Activated T-cell treated with anti-CD3 and anti-CD28 coated beads, Interleukin-2, amount 50 U/mL, for 24 hours (primary cell): ENCODE data around the gene ACVRL1.

Experiments
- DNase-seq: peaks from one replicate; pipeline ENCODE4 v3.0.0-alpha.2; 2020
- H3K27ac Mint-ChIP-seq: 2 replicates; pipeline ENCODE4 v1.8.0; 2020; ENCODE audit warnings: mild to moderate bottlenecking, mixed read lengths
- H3K27me3 Mint-ChIP-seq: 2 replicates; pipeline ENCODE4 v1.8.0; 2020; ENCODE audit warnings: mixed read lengths
- H3K36me3 Mint-ChIP-seq: 2 replicates; pipeline ENCODE4 v1.8.0; 2020; ENCODE audit warnings: low read depth, mixed read lengths
- H3K4me1 Mint-ChIP-seq: 2 replicates; pipeline ENCODE4 v1.8.0; 2020; ENCODE audit warnings: low read depth, mixed read lengths
- H3K4me3 Mint-ChIP-seq: 2 replicates; pipeline ENCODE4 v1.8.0; 2020; ENCODE audit warnings: mild to moderate bottlenecking, moderate library complexity, mixed read lengths
- H3K9me3 Mint-ChIP-seq: 2 replicates; pipeline ENCODE4 v1.8.0; 2020; ENCODE audit warnings: mixed read lengths

ACVRL1 gene

DNA sequence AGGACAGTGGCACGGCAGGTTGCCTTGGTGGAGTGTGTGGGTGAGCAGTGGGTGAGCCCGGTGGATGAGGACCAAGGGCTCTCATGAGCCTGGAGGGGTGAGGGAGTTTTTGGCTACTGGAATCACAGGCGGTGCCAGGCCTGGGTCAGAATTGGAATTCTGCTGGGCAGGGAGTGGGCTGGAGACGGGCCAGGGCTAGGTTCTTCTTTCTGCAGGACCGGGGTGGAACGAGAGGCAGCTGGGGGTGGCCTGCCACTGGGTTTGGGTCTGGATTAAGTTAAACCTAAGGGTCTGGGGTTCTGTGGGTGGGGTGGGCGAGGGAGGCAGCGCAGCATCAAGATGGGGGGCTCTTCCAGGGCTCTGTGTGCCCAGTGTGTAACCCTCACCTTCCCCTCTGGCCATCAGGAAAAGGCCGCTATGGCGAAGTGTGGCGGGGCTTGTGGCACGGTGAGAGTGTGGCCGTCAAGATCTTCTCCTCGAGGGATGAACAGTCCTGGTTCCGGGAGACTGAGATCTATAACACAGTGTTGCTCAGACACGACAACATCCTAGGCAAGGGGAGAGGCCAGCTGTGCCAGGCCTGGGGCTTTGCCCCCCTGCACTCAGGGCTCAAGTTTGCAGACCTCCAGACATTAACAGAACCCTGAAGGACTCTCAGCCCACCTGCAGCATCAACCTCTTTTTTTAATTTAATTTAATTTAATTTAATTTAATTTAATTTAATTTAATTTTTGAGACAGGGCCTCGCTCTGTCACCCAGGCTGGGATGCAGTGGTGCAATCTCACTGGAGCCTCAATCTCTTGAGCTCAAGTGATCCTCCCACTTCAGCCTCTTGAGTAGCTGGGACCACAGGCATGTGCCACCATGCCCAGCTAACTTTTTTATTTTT lies 7.0 kb downstream of the ACVRL1 start:
- Mint-ChIP-seq H3K4me1 (no peaks in the 10 kb centered on the region), H3K9me3 (no peaks in the 10 kb centered on the region), H3K4me3 (no peak overlapping the region), H3K27ac (no peak overlapping the region), H3K27me3 (peaks cover 5% of the 10 kb centered on the region), H3K36me3 (no peaks in the 10 kb centered on the region)
- DNase-seq = no peak

DNA sequence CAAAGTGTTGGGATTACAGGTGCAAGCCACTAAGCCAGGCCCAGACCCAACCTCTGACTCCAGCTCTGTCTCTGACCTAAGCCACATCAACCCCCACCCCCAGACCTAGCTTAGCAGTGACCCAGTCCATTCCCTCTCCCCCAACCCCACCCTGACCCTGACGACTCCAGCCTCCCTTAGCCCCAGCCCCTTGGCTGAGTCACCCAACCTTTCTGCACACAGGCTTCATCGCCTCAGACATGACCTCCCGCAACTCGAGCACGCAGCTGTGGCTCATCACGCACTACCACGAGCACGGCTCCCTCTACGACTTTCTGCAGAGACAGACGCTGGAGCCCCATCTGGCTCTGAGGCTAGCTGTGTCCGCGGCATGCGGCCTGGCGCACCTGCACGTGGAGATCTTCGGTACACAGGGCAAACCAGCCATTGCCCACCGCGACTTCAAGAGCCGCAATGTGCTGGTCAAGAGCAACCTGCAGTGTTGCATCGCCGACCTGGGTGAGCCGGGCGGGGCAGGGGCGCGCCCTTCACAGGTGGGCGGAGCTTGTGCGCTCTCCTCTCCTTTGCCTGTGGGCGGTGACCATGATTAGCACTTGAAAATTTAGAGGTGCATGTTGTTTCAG lies 7.8 kb downstream of the ACVRL1 start:
- no peaks in the 10 kb centered on the region for H3K36me3 Mint-ChIP-seq
- no peak for DNase-seq
- H3K27ac Mint-ChIP-seq = no peak overlapping the region
- no peaks in the 10 kb centered on the region for H3K9me3 Mint-ChIP-seq
- H3K4me3 Mint-ChIP-seq = no peak overlapping the region
- peaks cover 3% of the 10 kb centered on the region for H3K27me3 Mint-ChIP-seq
- no peaks in the 10 kb centered on the region for H3K4me1 Mint-ChIP-seq

DNA sequence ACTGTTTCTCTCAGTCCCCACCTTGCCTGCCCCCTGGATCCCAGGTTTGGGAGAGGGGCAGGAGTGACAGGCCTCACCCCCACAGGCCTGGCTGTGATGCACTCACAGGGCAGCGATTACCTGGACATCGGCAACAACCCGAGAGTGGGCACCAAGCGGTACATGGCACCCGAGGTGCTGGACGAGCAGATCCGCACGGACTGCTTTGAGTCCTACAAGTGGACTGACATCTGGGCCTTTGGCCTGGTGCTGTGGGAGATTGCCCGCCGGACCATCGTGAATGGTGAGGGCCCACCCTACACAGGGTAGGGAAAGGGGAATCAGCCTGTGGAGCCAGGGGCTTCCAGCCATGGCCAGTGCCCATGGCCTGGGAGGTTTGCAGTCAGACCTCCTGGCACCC lies 8.6 kb downstream of the ACVRL1 start:
- Mint-ChIP-seq H3K36me3 (no peaks in the 10 kb centered on the region), H3K9me3 (no peaks in the 10 kb centered on the region), H3K4me3 (no peak overlapping the region), H3K27ac (no peak overlapping the region), H3K27me3 (peaks cover 3% of the 10 kb centered on the region), H3K4me1 (no peaks in the 10 kb centered on the region)
- DNase-seq = no peak

DNA sequence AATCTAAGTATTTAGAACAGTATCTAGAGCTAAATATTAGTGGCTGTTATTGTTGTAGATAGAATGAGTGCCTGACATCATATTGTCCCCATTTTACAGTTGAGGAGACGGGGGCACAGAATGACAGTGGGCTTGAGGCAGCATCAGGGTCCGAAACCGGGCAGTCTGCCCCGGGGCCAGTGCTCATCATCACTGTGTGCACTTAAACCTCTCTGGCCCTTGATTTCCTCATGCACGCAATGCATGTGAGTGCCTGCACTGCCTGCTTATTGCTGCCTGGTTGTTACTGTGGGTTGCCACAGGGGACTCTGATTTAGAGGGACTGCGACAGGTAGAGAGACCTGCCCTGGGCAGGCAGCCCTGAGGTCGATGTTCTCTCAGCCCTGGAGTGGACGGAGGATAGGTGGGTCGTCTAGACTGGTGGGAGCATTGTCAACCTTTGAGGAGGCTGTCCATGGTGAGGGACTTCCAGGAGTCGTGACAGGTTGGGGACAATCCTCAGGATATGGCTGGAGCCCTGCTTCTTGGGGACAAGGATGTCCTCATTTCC lies 9.8 kb downstream of the ACVRL1 start:
- H3K9me3 Mint-ChIP-seq = no peaks in the 10 kb centered on the region
- peaks cover 3% of the 10 kb centered on the region for H3K27me3 Mint-ChIP-seq
- no peak overlapping the region for H3K4me3 Mint-ChIP-seq
- H3K36me3 Mint-ChIP-seq = no peaks in the 10 kb centered on the region
- no peaks in the 10 kb centered on the region for H3K4me1 Mint-ChIP-seq
- no peak for DNase-seq
- no peak overlapping the region for H3K27ac Mint-ChIP-seq

DNA sequence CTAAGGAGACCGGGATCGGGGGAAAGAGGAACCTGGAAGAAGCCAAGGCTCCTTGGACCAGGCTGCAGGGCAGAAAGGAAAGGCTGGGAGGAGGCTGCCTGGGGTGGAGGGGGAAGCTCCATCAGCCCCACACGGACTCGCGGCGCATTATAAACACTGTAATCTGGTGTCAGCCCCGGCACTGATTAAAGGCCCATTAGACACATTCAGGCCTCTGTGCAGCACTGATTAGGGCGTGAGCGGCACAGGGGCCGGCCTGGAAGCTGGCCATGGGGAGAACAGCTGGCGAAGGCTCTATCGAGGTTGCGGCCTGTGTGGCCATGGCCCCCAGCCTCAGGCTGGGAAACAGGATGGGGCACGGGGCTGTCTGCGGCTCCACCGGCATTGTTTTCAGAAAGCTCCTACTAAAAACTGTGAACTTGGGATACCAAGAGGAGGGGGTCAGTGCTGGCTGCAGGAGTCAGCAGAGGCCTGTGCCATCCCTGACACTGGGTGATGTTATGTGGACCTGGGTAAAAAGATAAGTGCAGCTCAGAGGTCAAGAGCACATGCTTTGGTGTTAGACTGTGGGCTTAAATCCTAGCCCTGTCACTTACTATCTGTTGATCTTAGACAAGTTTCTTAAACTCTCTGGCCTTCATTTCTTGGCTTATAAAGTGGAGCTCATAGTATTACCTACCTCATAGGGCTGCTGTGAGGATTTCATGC lies 10.6 kb downstream of the ACVRL1 start:
- H3K4me1 Mint-ChIP-seq = no peaks in the 10 kb centered on the region
- H3K9me3 Mint-ChIP-seq = no peaks in the 10 kb centered on the region
- DNase-seq = no peak
- H3K4me3 Mint-ChIP-seq = no peak overlapping the region
- peaks cover under 1% of the 10 kb centered on the region for H3K27me3 Mint-ChIP-seq
- H3K36me3 Mint-ChIP-seq = no peaks in the 10 kb centered on the region
- H3K27ac Mint-ChIP-seq = no peak overlapping the region

DNA sequence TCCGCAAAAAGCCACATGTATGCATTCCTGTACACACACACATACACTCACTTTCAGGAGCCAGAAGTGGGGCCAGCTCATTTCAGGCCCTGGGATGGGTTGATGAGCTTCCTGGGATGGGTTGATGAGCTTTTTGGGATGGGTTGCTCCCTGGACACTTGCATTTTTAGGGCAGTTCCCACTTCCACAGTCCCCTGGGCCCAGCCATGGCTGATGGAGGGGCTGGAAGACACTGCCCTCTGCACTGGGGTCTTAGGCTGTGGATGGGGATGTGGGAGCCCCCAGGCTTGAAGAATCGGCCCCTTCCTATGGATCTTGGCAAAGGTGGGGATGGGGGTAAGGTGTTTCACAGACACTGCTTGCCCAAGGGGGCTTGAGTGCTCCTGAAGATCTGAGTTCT lies 12.7 kb downstream of the ACVRL1 start:
- DNase-seq = no peak
- H3K36me3 Mint-ChIP-seq = no peaks in the 10 kb centered on the region
- no peak overlapping the region for H3K27ac Mint-ChIP-seq
- H3K4me1 Mint-ChIP-seq = peaks cover 8% of the 10 kb centered on the region
- H3K27me3 Mint-ChIP-seq = peaks cover 3% of the 10 kb centered on the region
- H3K9me3 Mint-ChIP-seq = no peaks in the 10 kb centered on the region
- H3K4me3 Mint-ChIP-seq = no peak overlapping the region

DNA sequence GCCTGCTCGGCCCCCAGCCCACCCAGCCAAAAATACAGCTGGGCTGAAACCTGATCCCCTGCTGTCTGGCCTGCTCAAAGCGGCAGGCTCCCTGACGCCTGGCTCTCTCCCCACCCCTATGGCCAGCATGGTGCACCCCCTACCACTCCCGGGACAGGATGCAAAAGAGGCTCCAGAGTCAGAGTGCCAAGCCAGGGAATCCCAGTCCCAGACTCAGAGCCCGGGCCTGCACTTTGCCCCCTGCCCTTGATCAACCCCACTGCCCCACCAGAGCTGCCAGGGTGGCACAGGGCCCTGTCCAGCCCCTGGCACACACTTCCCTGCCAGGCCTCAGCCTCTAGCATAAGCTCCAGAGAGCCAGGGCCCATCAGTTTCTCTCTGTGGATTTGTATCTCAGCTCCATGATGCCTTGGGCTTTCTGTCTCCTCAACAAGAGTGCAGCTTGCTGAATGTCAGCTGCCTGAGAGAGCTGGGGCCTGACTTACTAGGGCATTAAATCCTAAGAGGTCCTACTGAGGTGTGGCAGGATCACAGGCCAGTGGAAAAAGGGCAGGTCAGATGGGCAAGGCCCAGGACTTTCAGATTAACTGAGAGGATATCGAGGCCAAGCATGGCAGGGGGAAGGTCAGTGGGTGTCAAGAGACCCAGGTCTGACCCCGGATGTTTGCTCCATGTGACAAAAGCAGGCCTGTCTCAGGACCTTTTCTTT lies 13.9 kb downstream of the ACVRL1 start:
- no peaks in the 10 kb centered on the region for H3K9me3 Mint-ChIP-seq
- no peak for DNase-seq
- no peak overlapping the region for H3K4me3 Mint-ChIP-seq
- H3K27me3 Mint-ChIP-seq = peaks cover 3% of the 10 kb centered on the region
- H3K4me1 Mint-ChIP-seq = peaks cover 10% of the 10 kb centered on the region
- H3K27ac Mint-ChIP-seq = no peak overlapping the region
- no peaks in the 10 kb centered on the region for H3K36me3 Mint-ChIP-seq

DNA sequence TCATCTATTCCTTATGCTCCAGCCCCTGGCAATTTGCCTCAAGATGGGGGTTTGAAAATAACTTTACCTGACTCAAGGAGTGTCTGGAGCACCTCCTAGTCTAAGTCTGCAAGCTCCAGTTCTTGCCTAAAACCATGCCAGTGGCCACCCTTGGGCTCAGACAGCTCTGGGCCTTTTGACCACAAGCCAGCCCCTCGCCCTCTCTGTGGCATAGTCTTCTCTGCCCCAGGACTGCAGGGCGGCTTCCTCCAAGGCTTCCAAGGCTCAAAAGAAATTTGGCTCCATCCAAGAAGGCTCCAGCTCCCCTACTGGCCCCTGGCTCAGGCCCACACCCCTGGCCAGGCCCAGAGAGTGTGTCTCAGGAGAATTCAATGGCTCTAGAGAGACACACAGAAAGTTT lies 14.8 kb downstream of the ACVRL1 start:
- Mint-ChIP-seq H3K27ac (no peak overlapping the region), H3K27me3 (peaks cover 3% of the 10 kb centered on the region)

DNA sequence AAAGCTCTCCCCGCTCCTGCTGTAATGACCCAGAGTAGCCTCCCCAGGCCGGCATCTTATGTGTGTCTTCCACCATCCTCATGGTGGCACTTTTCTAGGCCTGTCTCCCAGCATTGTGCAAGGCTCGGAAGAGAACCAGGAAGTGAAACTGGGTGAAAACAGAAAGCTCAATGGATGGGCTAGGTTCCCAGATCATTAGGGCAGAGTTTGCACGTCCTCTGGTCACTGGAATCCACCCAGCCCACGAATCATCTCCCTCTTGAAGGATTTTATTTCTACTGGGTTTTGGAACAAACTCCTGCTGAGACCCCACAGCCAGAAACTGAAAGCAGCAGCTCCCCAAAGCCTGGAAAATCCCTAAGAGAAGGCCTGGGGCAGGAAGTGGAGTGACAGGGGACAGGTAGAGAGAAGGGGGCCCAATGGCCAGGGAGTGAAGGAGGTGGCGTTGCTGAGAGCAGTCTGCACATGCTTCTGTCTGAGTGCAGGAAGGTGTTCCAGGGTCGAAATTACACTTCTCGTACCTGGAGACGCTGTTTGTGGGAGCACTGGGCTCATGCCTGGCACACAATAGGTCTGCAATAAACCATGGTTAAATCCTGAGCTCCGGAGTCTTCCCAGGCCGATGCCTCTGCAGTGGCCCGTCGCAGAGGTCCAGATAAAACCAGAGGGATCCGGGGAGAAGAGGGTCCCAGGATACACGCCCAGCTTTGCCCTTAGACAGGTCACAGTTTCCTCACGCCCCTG lies 15.6 kb downstream of the ACVRL1 start:
- H3K4me1 Mint-ChIP-seq = peaks cover 11% of the 10 kb centered on the region
- peaks cover 3% of the 10 kb centered on the region for H3K27me3 Mint-ChIP-seq
- H3K9me3 Mint-ChIP-seq = no peaks in the 10 kb centered on the region
- no peak overlapping the region for H3K4me3 Mint-ChIP-seq
- no peak for DNase-seq
- no peaks in the 10 kb centered on the region for H3K36me3 Mint-ChIP-seq
- H3K27ac Mint-ChIP-seq = no peak overlapping the region

More for the DNA sequence above, 14.8 kb downstream of the ACVRL1 start:
- Mint-ChIP-seq H3K36me3 (no peaks in the 10 kb centered on the region), H3K9me3 (no peaks in the 10 kb centered on the region), H3K4me1 (peaks cover 11% of the 10 kb centered on the region), H3K4me3 (no peak overlapping the region)
- no peak for DNase-seq

DNA sequence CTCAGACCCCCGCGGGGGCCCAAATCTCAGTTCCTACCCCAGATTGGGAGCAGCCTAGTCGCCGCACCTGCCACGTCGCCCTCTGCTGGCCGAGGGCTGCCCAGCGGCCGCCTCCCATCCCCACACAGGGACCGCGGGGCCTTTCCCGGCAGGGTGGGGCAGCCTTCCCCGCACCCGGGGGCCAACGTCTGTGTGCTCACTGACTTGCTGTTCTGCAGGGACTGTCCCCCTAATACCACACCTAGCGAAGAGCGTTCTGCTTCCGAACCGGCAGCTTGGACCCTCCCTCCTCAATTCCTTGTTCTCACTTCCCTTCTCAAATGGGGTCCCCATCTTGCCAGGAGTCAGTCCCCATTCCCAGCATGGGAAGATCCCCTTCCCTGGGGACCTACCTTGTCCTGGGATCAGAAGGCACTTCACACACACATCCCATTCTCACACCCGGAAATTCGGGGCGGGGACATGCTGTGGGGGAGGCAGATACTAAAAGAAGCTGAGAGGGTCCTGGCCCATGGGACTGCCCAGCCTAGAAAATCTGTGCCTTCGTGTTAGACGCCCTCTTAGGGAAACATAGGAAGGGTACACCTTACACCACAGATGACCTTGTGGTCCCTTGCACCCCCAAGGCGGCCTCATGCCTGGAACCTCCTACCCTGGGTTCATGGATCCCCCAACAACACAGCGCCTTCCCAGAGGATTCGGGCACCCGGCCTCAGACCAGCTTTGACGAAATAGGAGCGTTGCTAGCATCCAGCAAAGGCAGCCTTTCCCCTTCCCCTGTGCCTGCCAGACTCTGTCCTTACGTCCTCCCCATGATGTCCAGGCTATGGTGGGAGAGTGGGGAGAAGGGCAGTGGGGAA lies 16.4 kb downstream of the ACVRL1 start:
- H3K9me3 Mint-ChIP-seq = no peaks in the 10 kb centered on the region
- no peak overlapping the region for H3K27ac Mint-ChIP-seq
- no peak overlapping the region for H3K4me3 Mint-ChIP-seq
- H3K4me1 Mint-ChIP-seq = peaks cover 11% of the 10 kb centered on the region
- DNase-seq = peak; percentile 76
- H3K27me3 Mint-ChIP-seq = peaks cover 3% of the 10 kb centered on the region
- H3K36me3 Mint-ChIP-seq = no peaks in the 10 kb centered on the region

DNA sequence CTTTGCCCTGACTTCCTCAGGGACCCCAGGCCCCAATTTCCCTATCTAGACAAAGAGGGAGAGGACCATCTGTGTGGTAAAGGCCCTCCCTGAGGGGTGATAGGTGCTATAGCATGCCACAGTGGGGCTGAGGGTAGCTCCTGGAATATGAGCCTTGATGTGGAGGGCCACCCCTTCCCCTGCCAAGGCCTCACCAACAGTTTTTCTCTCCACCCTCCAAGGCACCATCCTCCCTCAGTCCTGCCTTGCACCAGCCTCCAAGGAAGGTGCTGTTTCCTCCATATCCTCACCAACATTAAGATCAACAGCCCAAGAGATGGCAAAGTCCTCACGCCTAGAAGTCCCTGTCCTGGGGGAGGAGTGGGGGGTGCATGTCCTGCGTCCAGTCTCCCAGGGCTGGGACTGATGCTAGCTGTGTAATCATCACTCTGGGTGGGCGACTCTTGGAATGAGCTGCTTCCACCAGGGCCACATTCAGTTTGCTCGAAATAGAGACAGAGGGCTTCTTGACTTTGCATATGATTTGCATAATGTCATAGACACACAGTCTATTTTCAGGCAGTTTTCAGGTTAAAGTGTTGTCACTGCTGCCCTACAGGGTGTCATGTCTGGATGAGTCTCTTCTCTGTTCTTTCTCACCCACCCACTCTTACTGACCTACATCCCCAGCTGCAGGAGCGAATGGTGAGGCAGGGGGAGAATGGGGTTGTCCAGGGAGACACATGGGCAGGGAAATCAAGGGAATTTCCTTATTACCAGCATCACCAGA lies 17.4 kb downstream of the ACVRL1 start:
- no peaks in the 10 kb centered on the region for H3K36me3 Mint-ChIP-seq

DNA sequence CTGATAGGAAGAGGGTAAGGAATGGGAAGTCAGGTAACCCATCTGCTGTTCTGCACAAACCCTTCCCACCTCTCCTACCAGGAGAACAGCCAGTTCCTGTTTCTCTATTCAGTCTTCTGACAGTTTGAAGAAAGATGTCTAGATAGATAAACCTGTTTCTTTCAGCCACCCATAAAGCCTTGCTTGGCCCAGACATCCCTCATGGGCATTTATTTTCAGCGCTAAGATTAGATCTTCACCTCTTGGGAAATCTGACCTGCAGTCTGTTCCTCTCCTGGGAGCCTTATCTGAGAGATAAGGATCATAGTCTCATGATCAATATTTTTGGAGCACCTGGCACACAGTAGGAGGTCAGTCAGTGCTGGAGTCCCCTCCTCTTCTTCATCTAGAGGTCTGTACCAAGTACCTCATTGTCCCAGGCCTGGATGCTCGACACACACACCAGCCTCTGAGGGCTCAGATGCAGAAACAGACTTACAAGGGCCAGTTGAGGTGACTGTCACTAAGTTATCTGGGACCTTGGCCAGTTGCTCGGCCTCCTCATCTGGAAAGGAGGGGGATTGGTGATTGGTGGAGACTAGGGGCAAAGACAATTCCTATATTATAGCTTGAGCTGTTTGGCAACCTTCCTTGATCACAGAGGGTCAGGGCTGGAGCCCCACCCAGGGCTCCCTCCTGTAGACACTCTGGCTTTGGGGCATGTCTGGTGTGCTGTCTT lies 18.2 kb downstream of the ACVRL1 start:
- H3K27ac Mint-ChIP-seq = no peak overlapping the region
- H3K9me3 Mint-ChIP-seq = no peaks in the 10 kb centered on the region
- DNase-seq = no peak
- peaks cover 3% of the 10 kb centered on the region for H3K27me3 Mint-ChIP-seq
- H3K36me3 Mint-ChIP-seq = no peaks in the 10 kb centered on the region
- peaks cover 11% of the 10 kb centered on the region for H3K4me1 Mint-ChIP-seq
- no peak overlapping the region for H3K4me3 Mint-ChIP-seq

More for the DNA sequence above, 17.4 kb downstream of the ACVRL1 start:
- no peaks in the 10 kb centered on the region for H3K9me3 Mint-ChIP-seq
- H3K4me1 Mint-ChIP-seq = peaks cover 11% of the 10 kb centered on the region
- no peak for DNase-seq
- H3K27me3 Mint-ChIP-seq = peaks cover 3% of the 10 kb centered on the region
- no peak overlapping the region for H3K4me3 Mint-ChIP-seq
- no peak overlapping the region for H3K27ac Mint-ChIP-seq
